Esophagus squamous epithelium (tissue), 4 donors: Measurements from ENCODE around the gene ESYT1.

Experiments used
- CTCF ChIP-seq, 6 experiments: fragments of 450-650 bp in 4 of 6; fragments of 200-600 bp in 2 of 6; sonication (generic) in 2 of 6; IDR thresholded peaks; one replicate each; pipeline ENCODE4 v1.5.1; 2016 to 2019; ENCODE audit warnings: antibody characterized with exemption in 6 of 6, mild to moderate bottlenecking in 4 of 6, moderate library complexity in 4 of 6
- POLR2A ChIP-seq, 4 donors: fragments of 450-650 bp; IDR thresholded peaks; one replicate each; pipeline ENCODE4 v1.6.1; 2017; ENCODE audit warnings: antibody characterized with exemption in 4 of 4, mild to moderate bottlenecking in 4 of 4, moderate library complexity in 3 of 4

- TF ChIP-seq POLR2A (IDR thresholded peaks at IDR 0.05) (no peak), CTCF (IDR thresholded peaks at IDR 0.05) (no peak)
Observed at GRCh38 chr12:56130876-56131275, 2.8 kb downstream of the ESYT1 start.
